MM.1S (cell line): ENCODE results near the gene ADSS1.

Experiments
- DNase-seq: peaks from one replicate; pipeline ENCODE4 v3.0.0-alpha.2; 2015
- H2AFZ ChIP-seq: fragments of 300-600 bp; sonication (generic); 2 replicates; pipeline ENCODE4 v1.6.0; 2016; ENCODE audit warnings: antibody characterized with exemption, low read length
- H3F3A ChIP-seq: fragments of 300-600 bp; sonication (generic); 2 replicates; pipeline ENCODE4 v1.6.1; 2016; ENCODE audit warnings: mild to moderate bottlenecking, antibody characterized with exemption, low read length, moderate library complexity, mixed read lengths; ENCODE audit not compliant: insufficient read depth
- H3K27ac ChIP-seq: fragments of 300-600 bp; sonication (generic); 2 replicates; pipeline ENCODE4 v1.5.1; 2016; ENCODE audit warnings: mild to moderate bottlenecking, low read length
- H3K27me3 ChIP-seq: fragments of 300-600 bp; sonication (generic); replicated peaks from 2 replicates; pipeline ENCODE4 v1.6.0; 2016; ENCODE audit warnings: low read length; ENCODE audit not compliant: insufficient read depth
- H3K36me3 ChIP-seq: fragments of 300-600 bp; sonication (generic); replicated peaks from 2 replicates; pipeline ENCODE4 v1.6.1; 2016; ENCODE audit warnings: mild to moderate bottlenecking, low read length, mixed read lengths; ENCODE audit not compliant: insufficient read depth
- H3K4me1 ChIP-seq: fragments of 300-600 bp; sonication (generic); 2 replicates; pipeline ENCODE4 v1.6.1; 2016; ENCODE audit warnings: low read length, mixed read lengths
- H3K4me2 ChIP-seq: fragments of 300-600 bp; sonication (generic); 2 replicates; pipeline ENCODE4 v1.6.0; 2016; ENCODE audit warnings: low read depth, low read length
- H3K4me3 ChIP-seq: fragments of 300-600 bp; sonication (generic); 2 replicates; pipeline ENCODE4 v1.5.1; 2016; ENCODE audit warnings: low read length, mixed read lengths
- H3K79me2 ChIP-seq: fragments of 300-600 bp; sonication (generic); 2 replicates; pipeline ENCODE4 v1.6.1; 2016; ENCODE audit warnings: mixed run types, low read length, mixed read lengths
- H3K9ac ChIP-seq: fragments of 300-600 bp; sonication (generic); 2 replicates; pipeline ENCODE4 v1.6.1; 2016; ENCODE audit warnings: low read length, mixed read lengths
- H3K9me2 ChIP-seq: fragments of 300-600 bp; sonication (generic); replicated peaks from 2 replicates; pipeline ENCODE4 v1.6.1; 2016; ENCODE audit warnings: mild to moderate bottlenecking, low read length, mixed read lengths; ENCODE audit not compliant: insufficient read depth
- H3K9me3 ChIP-seq: fragments of 300-600 bp; sonication (generic); replicated peaks from 2 replicates; pipeline ENCODE4 v1.6.1; 2016; ENCODE audit warnings: mild to moderate bottlenecking, low read length, mixed read lengths; ENCODE audit not compliant: insufficient read depth
- H4K20me1 ChIP-seq: fragments of 300-600 bp; sonication (generic); 2 replicates; pipeline ENCODE4 v1.6.1; 2016; ENCODE audit warnings: mild to moderate bottlenecking, low read length, moderate library complexity, mixed read lengths; ENCODE audit not compliant: insufficient read depth
- EZH2 ChIP-seq: fragments of 300-600 bp; sonication (generic); optimal IDR thresholded peaks from 2 replicates; pipeline ENCODE3; 2017; ENCODE audit warnings: low read depth, mild to moderate bottlenecking, antibody characterized with exemption, low read length, mixed read lengths
- EZH2phosphoT487 ChIP-seq: fragments of 300-600 bp; sonication (generic); IDR thresholded peaks from 2 replicates; pipeline ENCODE4 v1.6.1; 2018; ENCODE audit warnings: antibody characterized with exemption, low read length
- TF ChIP-seq, protein P1 (sequence below): fragments of 300-600 bp; sonication (generic); IDR thresholded peaks from 2 replicates; pipeline ENCODE4 v1.5.1; 2016; ENCODE audit warnings: antibody characterized with exemption, low read length, mixed read lengths

ADSS1 gene

DNA sequence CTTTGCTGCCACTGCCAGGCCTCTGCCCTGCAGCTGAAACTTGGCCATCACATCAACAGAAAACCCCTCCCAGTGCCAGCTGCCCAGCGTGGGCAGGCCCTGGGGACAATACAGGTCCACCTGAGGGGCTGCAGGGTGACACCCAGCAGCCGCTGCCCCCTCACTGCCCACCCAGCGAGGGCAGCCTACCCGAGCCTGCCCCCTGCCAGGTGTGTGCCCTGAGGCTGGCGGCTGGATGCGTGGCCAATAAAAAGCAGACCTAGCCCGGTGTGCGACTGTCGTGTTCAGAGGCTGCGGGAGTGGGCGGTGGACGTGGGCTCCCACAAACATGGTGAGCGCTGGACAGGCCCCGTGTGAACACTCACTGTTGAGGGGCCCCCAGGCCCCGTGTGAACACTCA, 4.7 kb upstream of the ADSS1 start:
- no peak for DNase-seq
- H3K4me3 ChIP-seq, result no peak overlapping the region
- no peaks in the 10 kb centered on the region for H3K79me2 ChIP-seq
- H3K9ac ChIP-seq, result no peak overlapping the region
- no peaks in the 10 kb centered on the region for H4K20me1 ChIP-seq
- no peaks in the 10 kb centered on the region for H3K36me3 ChIP-seq
- H3K9me3 ChIP-seq, result no peaks in the 10 kb centered on the region
- H3K9me2 ChIP-seq, result no peaks in the 10 kb centered on the region
- no peaks in the 10 kb centered on the region for H3F3A ChIP-seq
- no peak overlapping the region for H3K4me2 ChIP-seq
- H3K27me3 ChIP-seq, result no peaks in the 10 kb centered on the region
- peaks cover 10% of the 10 kb centered on the region; the same call in 1 of the 2 replicates for H3K4me1 ChIP-seq
- TF ChIP-seq EZH2phosphoT487, result no peak
- TF ChIP-seq EZH2, result no peak
- TF ChIP-seq, protein P1, sequence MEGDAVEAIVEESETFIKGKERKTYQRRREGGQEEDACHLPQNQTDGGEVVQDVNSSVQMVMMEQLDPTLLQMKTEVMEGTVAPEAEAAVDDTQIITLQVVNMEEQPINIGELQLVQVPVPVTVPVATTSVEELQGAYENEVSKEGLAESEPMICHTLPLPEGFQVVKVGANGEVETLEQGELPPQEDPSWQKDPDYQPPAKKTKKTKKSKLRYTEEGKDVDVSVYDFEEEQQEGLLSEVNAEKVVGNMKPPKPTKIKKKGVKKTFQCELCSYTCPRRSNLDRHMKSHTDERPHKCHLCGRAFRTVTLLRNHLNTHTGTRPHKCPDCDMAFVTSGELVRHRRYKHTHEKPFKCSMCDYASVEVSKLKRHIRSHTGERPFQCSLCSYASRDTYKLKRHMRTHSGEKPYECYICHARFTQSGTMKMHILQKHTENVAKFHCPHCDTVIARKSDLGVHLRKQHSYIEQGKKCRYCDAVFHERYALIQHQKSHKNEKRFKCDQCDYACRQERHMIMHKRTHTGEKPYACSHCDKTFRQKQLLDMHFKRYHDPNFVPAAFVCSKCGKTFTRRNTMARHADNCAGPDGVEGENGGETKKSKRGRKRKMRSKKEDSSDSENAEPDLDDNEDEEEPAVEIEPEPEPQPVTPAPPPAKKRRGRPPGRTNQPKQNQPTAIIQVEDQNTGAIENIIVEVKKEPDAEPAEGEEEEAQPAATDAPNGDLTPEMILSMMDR, result no peak
- no peak overlapping the region for H2AFZ ChIP-seq
- no peak overlapping the region for H3K27ac ChIP-seq

DNA sequence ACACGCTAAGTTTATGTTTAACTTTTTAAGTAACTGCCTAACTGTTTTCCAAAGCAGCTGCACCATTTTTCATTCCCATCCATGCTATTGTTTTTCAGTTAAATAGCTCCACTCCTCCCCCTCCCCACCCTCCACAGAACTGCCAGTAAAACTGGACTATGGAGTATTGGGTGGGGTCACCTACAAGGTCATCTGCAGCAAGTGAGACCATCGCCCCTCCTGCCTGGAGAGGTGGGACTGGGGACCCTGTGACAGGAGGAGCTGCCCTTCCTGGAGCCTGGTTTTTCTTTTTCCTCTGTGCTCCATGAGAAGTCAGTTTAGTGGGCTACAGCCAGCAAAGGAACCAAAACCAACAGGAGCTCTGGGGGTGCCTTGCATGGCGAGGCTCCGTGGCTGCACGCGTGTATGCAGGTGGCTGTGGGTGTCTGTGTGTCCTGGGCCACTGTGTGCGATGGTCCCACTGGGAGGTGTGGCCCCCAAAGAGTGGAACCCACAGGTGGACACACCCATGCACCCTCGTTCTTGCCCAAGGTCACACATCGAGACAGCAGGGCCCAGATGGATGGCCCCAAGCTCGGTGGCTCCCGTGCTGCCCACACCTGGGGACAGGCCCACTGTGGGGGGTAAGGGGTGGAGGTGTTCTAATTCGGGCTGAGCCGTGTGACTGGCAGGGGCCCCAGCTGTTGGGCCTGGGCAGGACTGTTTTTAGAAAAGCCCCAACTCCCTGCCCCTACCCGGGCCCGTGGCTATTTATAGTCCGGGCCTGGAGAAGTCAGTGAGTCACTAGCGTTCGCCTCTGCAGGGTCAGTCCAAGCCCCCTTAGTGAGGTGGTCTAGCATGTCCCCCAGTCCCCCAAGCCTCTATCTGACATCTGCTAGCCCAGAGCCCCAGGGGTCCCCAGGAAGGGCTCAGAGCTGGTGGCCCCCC, 2.3 kb upstream of the ADSS1 start:
- Histone ChIP-seq H3K27me3 (peaks cover 22% of the 10 kb centered on the region), H3K9ac (no peak overlapping the region), H3K4me3 (no peak overlapping the region), H3K79me2 (no peaks in the 10 kb centered on the region), H3K9me3 (no peaks in the 10 kb centered on the region), H3K27ac (no peak overlapping the region), H3K4me1 (peaks cover 10% of the 10 kb centered on the region; the same call in 1 of the 2 replicates), H2AFZ (no peak overlapping the region), H3K36me3 (no peaks in the 10 kb centered on the region), H3F3A (no peaks in the 10 kb centered on the region), H3K4me2 (no peak overlapping the region), H4K20me1 (no peaks in the 10 kb centered on the region), H3K9me2 (no peaks in the 10 kb centered on the region)
- TF ChIP-seq EZH2 (no peak), EZH2phosphoT487 (no peak)
- TF ChIP-seq, protein P1, result no peak
- DNase-seq, result no peak

DNA sequence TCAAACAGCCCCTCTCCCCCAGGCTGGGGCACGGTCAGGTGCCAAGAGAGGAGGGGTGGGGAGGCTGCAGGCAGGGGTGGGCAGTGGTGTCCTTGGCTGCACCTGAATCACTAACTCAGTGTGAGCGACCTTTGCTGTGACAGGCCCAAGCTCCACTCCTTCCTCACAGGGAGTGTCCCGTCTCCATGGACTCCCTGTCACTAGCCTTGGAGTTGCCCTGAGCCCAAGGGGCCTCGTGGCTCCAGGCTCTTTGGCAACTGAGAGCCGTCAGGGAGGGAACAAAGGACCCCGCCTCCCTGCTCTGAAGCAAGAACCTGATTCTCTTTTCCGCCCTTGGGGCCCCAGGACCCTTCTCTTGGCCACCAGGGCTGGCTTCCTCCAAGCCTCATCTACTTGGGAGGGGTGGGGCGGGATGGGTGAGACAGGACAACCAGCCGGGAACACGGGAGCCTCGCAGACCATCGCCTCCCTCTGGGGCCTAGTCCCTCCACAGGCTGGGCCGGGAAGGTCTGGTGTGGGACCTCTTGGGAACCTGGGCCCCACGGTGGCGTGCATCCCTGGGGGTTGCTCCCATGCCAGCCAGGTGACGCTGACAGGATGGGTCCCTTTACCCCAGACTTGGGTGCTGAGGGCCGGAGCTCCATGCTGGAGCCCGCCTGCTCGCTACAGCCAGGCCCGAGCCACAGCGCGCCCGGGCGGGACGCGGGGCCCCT, 935 bp upstream of the ADSS1 start:
- no peaks in the 10 kb centered on the region for H3K9me2 ChIP-seq
- TF ChIP-seq, protein P1, result no peak
- TF ChIP-seq EZH2, result no peak
- TF ChIP-seq EZH2phosphoT487, result no peak
- no peaks in the 10 kb centered on the region for H3K36me3 ChIP-seq
- H3K4me2 ChIP-seq, result peak overlapping the region; percentile 63; the same call in 1 of the 2 replicates
- H3K79me2 ChIP-seq, result no peaks in the 10 kb centered on the region
- no peaks in the 10 kb centered on the region for H3F3A ChIP-seq
- H3K4me1 ChIP-seq, result peaks cover 10% of the 10 kb centered on the region; the same call in 1 of the 2 replicates
- H3K4me3 ChIP-seq, result no peak overlapping the region
- no peaks in the 10 kb centered on the region for H3K9me3 ChIP-seq
- peaks cover 26% of the 10 kb centered on the region for H3K27me3 ChIP-seq
- no peak overlapping the region for H3K27ac ChIP-seq
- H2AFZ ChIP-seq, result no peak overlapping the region
- H4K20me1 ChIP-seq, result no peaks in the 10 kb centered on the region
- H3K9ac ChIP-seq, result no peak overlapping the region
- no peak for DNase-seq
